Activated T-helper 17 cell treated with anti-CD3 and anti-CD28 coated beads, Interleukin-2, amount 50 U/mL, for 72 hours (primary cell): ENCODE results near the gene ZFYVE16. TPM values are rescaled to one million over a fixed set of nuclear protein-coding genes. Genes with fewer than 3 reads are reported as not detected.
"Not testable (repeated sequence)": the region's sequence is repeated elsewhere in the genome, so short reads cannot be mapped to it uniquely, and the experiment has no call there.

Source experiments
- ATAC-seq: fragments of 150-1000 bp; cut with Tn5 transposase; replicated peaks from 2 replicates; pipeline ENCODE4 v1.10.0; 2021; ENCODE audit warnings: mild to moderate bottlenecking, moderate library complexity
- H3K27ac Mint-ChIP-seq: one replicate; pipeline ENCODE4 v1.8.0; 2022; ENCODE audit warnings: mixed read lengths
- H3K27me3 Mint-ChIP-seq: one replicate; pipeline ENCODE4 v1.8.0; 2022; ENCODE audit warnings: mixed read lengths
- H3K36me3 Mint-ChIP-seq: one replicate; pipeline ENCODE4 v1.8.0; 2022; ENCODE audit warnings: low read depth, mild to moderate bottlenecking, mixed read lengths
- H3K4me1 Mint-ChIP-seq: one replicate; pipeline ENCODE4 v1.8.0; 2022; ENCODE audit warnings: mixed read lengths
- H3K4me3 Mint-ChIP-seq: one replicate; pipeline ENCODE4 v1.8.0; 2022; ENCODE audit warnings: mild to moderate bottlenecking, mixed read lengths
- H3K9me3 Mint-ChIP-seq: one replicate; pipeline ENCODE4 v1.8.0; 2022; ENCODE audit warnings: mixed read lengths
- total RNA-seq, 2 donors: library from RNA; stranded (reverse); gene quantifications; one replicate each; pipeline ENCODE4 v1.2.3, GENCODE V29; 2022

Gene ZFYVE16
- total RNA-seq, 2 donors from 2014 or later, result 15.5 to 16.6 TPM

GRCh38 chr5:80491296-80491695 is 83.4 kb downstream of the ZFYVE16 start:
- H3K4me3 Mint-ChIP-seq, result no peak overlapping the region
- peaks cover 7% of the 10 kb centered on the region for H3K27me3 Mint-ChIP-seq
- no peak overlapping the region for H3K27ac Mint-ChIP-seq
- H3K36me3 Mint-ChIP-seq, result no peaks in the 10 kb centered on the region
- no peak for ATAC-seq
- H3K9me3 Mint-ChIP-seq, result no peaks in the 10 kb centered on the region
- H3K4me1 Mint-ChIP-seq, result peaks cover 9% of the 10 kb centered on the region

DNA sequence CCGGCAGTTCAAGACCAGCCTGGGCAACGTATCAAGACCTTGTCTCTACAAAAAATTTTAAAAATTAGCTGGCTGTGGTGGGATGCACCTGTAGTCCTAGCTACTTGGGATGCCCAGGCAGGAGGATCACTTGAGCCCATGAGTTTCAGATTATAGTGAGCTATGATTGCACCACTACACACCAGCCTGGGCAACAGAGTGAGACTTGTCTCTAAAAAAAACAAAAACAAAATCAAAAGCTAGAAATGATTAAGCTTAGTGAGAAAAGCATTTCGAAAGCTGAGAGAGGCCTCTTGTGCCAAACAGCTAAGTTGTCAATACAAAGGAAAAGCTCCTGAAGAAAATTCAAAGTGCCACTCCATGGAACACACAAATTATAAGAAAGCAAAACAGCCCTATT is 84.9 kb downstream of the ZFYVE16 start:
- peaks cover 3% of the 10 kb centered on the region for H3K27me3 Mint-ChIP-seq
- no peak for ATAC-seq
- no peaks in the 10 kb centered on the region for H3K9me3 Mint-ChIP-seq
- no peaks in the 10 kb centered on the region for H3K36me3 Mint-ChIP-seq
- H3K4me3 Mint-ChIP-seq, result no peak overlapping the region
- no peaks in the 10 kb centered on the region for H3K4me1 Mint-ChIP-seq
- no peak overlapping the region for H3K27ac Mint-ChIP-seq

GRCh38 chr5:80493443-80493842 is 85.6 kb downstream of the ZFYVE16 start:
- H3K36me3 Mint-ChIP-seq, H3K27me3 Mint-ChIP-seq: not testable (repeated sequence)

GRCh38 chr5:80495891-80496290 is 88.0 kb downstream of the ZFYVE16 start:
- Mint-ChIP-seq H3K36me3 (no peaks in the 10 kb centered on the region), H3K27me3 (peaks cover 3% of the 10 kb centered on the region), H3K27ac (no peak overlapping the region), H3K4me1 (no peaks in the 10 kb centered on the region), H3K9me3 (no peaks in the 10 kb centered on the region), H3K4me3 (no peak overlapping the region)
- no peak for ATAC-seq

More at GRCh38 chr5:80493443-80493842, 85.6 kb downstream of the ZFYVE16 start:
- not testable (repeated sequence) for H3K9me3 Mint-ChIP-seq, H3K4me1 Mint-ChIP-seq, ATAC-seq, H3K4me3 Mint-ChIP-seq, H3K27ac Mint-ChIP-seq

- Mint-ChIP-seq H3K27me3 (no peaks in the 10 kb centered on the region), H3K27ac (no peak overlapping the region), H3K9me3 (no peaks in the 10 kb centered on the region), H3K4me1 (no peaks in the 10 kb centered on the region), H3K4me3 (no peak overlapping the region), H3K36me3 (no peaks in the 10 kb centered on the region)
- no peak for ATAC-seq
These were observed 94.9 kb downstream of the ZFYVE16 start for GRCh38 chr5:80502800-80503199.

DNA sequence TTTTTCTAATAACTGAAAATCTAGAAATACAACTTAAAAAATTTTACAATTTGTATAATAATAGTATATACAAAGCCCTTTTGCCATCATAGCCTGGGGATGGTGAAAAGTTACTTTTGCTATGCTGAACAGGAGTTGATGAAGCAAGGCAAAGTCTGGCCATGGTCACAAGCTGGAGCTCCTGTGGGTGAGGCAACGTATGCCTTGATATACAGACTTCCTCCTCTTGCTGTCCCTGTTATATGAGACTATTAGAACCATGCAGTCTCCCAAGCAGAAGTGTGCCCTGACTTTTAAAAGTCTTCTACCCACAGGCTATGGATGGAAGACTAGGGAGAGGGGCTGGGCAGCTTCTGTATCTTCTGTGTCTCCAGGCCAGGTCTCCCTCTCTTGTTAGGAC is 95.8 kb downstream of the ZFYVE16 start:
- H3K4me3 Mint-ChIP-seq, result no peak overlapping the region
- H3K27ac Mint-ChIP-seq, result no peak overlapping the region
- H3K4me1 Mint-ChIP-seq, result no peaks in the 10 kb centered on the region
- no peaks in the 10 kb centered on the region for H3K36me3 Mint-ChIP-seq
- H3K9me3 Mint-ChIP-seq, result no peaks in the 10 kb centered on the region
- no peaks in the 10 kb centered on the region for H3K27me3 Mint-ChIP-seq
- ATAC-seq, result no peak

- Mint-ChIP-seq H3K27ac (no peak overlapping the region), H3K36me3 (no peaks in the 10 kb centered on the region), H3K4me1 (no peaks in the 10 kb centered on the region), H3K4me3 (no peak overlapping the region), H3K9me3 (no peaks in the 10 kb centered on the region), H3K27me3 (no peaks in the 10 kb centered on the region)
- ATAC-seq, result no peak
These were observed 97.0 kb downstream of the ZFYVE16 start for GRCh38 chr5:80504833-80505232.

GRCh38 chr5:80507663-80508062 is 99.8 kb downstream of the ZFYVE16 start:
- no peak for ATAC-seq
- no peaks in the 10 kb centered on the region for H3K9me3 Mint-ChIP-seq
- no peaks in the 10 kb centered on the region for H3K4me1 Mint-ChIP-seq
- H3K27me3 Mint-ChIP-seq, result no peaks in the 10 kb centered on the region
- H3K36me3 Mint-ChIP-seq, result no peaks in the 10 kb centered on the region
- no peak overlapping the region for H3K27ac Mint-ChIP-seq
- no peak overlapping the region for H3K4me3 Mint-ChIP-seq

GRCh38 chr5:80508844-80509243 is 101.0 kb downstream of the ZFYVE16 start:
- no peak for ATAC-seq
- H3K27me3 Mint-ChIP-seq, result no peaks in the 10 kb centered on the region
- H3K27ac Mint-ChIP-seq, result no peak overlapping the region
- H3K4me3 Mint-ChIP-seq, result no peak overlapping the region
- H3K9me3 Mint-ChIP-seq, result no peaks in the 10 kb centered on the region
- no peaks in the 10 kb centered on the region for H3K36me3 Mint-ChIP-seq
- H3K4me1 Mint-ChIP-seq, result no peaks in the 10 kb centered on the region

DNA sequence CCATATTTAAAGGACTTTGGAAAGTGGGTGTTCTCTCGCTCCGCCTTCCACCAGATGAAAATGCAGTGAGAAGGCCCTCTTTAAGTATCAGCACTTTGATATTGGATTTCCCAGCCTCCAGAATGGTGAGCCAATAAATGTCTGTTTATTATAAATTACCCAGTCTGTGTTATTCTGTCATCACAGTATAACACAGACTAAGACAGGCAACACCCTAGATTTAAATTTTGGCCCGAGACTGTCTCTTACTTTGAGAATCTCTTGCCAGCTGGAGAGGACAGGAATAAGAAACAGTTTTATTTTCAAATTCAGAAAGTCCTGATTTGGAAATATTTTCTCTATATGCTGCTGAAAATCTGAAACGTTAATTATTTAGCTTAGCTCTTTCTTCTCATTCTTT is 101.5 kb downstream of the ZFYVE16 start:
- Mint-ChIP-seq H3K27me3 (no peaks in the 10 kb centered on the region), H3K9me3 (no peaks in the 10 kb centered on the region), H3K4me1 (no peaks in the 10 kb centered on the region), H3K4me3 (no peak overlapping the region), H3K27ac (no peak overlapping the region), H3K36me3 (no peaks in the 10 kb centered on the region)
- ATAC-seq, result no peak

GRCh38 chr5:80516826-80517225 is 109.0 kb downstream of the ZFYVE16 start:
- no peaks in the 10 kb centered on the region for H3K4me1 Mint-ChIP-seq
- no peaks in the 10 kb centered on the region for H3K36me3 Mint-ChIP-seq
- H3K27ac Mint-ChIP-seq, result peak overlapping the region; percentile 31
- H3K27me3 Mint-ChIP-seq, result no peaks in the 10 kb centered on the region
- ATAC-seq, result peak; percentile 95
- H3K9me3 Mint-ChIP-seq, result no peaks in the 10 kb centered on the region
- no peak overlapping the region for H3K4me3 Mint-ChIP-seq

Other genes starting within 250 kb of the ZFYVE16 start
- 10 to 100 TPM; 50.7 to 76.7 TPM for gene SERINC5, start 152.0 kb upstream of the ZFYVE16 start, total RNA-seq
- not detected for gene SPZ1, start 88.1 kb upstream of the ZFYVE16 start, total RNA-seq
- under 1 TPM; 0.13 to 0.42 TPM for gene FAM151B, start 80.0 kb downstream of the ZFYVE16 start, total RNA-seq
- gene ANKRD34B, start 162.2 kb downstream of the ZFYVE16 start, total RNA-seq, result not detected
- gene MSH3, start 246.6 kb downstream of the ZFYVE16 start, total RNA-seq, result 10 to 100 TPM; 23.6 to 24.9 TPM
- 10 to 100 TPM; 71.9 to 80.2 TPM for gene DHFR, start 246.9 kb downstream of the ZFYVE16 start, total RNA-seq